GM11168 (cell line): ENCODE results near the gene SORL1.

Experiments used
- in situ Hi-C: fragments of 300-500 bp; cut with MboI; formaldehyde crosslinking; loops from one replicate; pipeline ENCODE4 v1.12.0; 2022; ENCODE audit warnings: low sequenced_read_pairs; ENCODE audit not compliant: unreplicated experiment

SORL1 gene

GRCh38 chr11:121530257-121530656, 78.1 kb downstream of the SORL1 start:
- in situ Hi-C loops: no loop called here

GRCh38 chr11:121533601-121534000, 81.5 kb downstream of the SORL1 start:
- in situ Hi-C loops: no loop called here

- in situ Hi-C loops: no loop called here
Measured at GRCh38 chr11:121534131-121535093, 82.3 kb downstream of the SORL1 start.

- in situ Hi-C loops: no loop called here
Measured at GRCh38 chr11:121535129-121535796, 83.1 kb downstream of the SORL1 start.

GRCh38 chr11:121536126-121536525, 84.0 kb downstream of the SORL1 start:
- in situ Hi-C loops: no loop called here

GRCh38 chr11:121538054-121538453, 85.9 kb downstream of the SORL1 start:
- in situ Hi-C loops: no loop called here

GRCh38 chr11:121539000-121539399, 86.9 kb downstream of the SORL1 start:
- in situ Hi-C loops: no loop called here

- in situ Hi-C loops: no loop called here
Measured at GRCh38 chr11:121540627-121541026, 88.5 kb downstream of the SORL1 start.

- in situ Hi-C loops: no loop called here
Measured at GRCh38 chr11:121543836-121544380, 91.8 kb downstream of the SORL1 start.

GRCh38 chr11:121544956-121545355, 92.8 kb downstream of the SORL1 start:
- in situ Hi-C loops: no loop called here

GRCh38 chr11:121547574-121547973, 95.5 kb downstream of the SORL1 start:
- in situ Hi-C loops: no loop called here

- in situ Hi-C loops: no loop called here
Measured at GRCh38 chr11:121550247-121551030, 98.3 kb downstream of the SORL1 start.

- in situ Hi-C loops: no loop called here
Measured at GRCh38 chr11:121551463-121551862, 99.3 kb downstream of the SORL1 start.

- in situ Hi-C loops: no loop called here
Measured at GRCh38 chr11:121552154-121552553, 100.0 kb downstream of the SORL1 start.

- in situ Hi-C loops: no loop called here
Measured at GRCh38 chr11:121552644-121553043, 100.5 kb downstream of the SORL1 start.

- in situ Hi-C loops: no loop called here
Measured at GRCh38 chr11:121553389-121553788, 101.3 kb downstream of the SORL1 start.

- in situ Hi-C loops: no loop called here
Measured at GRCh38 chr11:121553806-121554205, 101.7 kb downstream of the SORL1 start.

GRCh38 chr11:121554552-121554951, 102.4 kb downstream of the SORL1 start:
- in situ Hi-C loops: no loop called here

- in situ Hi-C loops: no loop called here
Measured at GRCh38 chr11:121555121-121555520, 103.0 kb downstream of the SORL1 start.

GRCh38 chr11:121556937-121557336, 104.8 kb downstream of the SORL1 start:
- in situ Hi-C loops: no loop called here
